CD4-positive, alpha-beta memory T cell (primary cell): ENCODE data around the gene PRPF4. TPM values are rescaled to one million over a fixed set of nuclear protein-coding genes. Genes with fewer than 3 reads are reported as not detected.
"Not testable (repeated sequence)": the region's sequence is repeated elsewhere in the genome, so short reads cannot be mapped to it uniquely, and the experiment has no call there.

Experiments used
- CTCF ChIA-PET: fragments of 350-600 bp; sonication (Branson Sonifier 250); formaldehyde crosslinking; loops from one replicate; lab custom pipeline; 2021; ENCODE audit warnings: inconsistent platforms; ENCODE audit not compliant: partially characterized antibody; lab: Charles Lee
- POLR2A ChIA-PET: fragments of 350-600 bp; sonication (Branson Sonifier 250); formaldehyde crosslinking; loops from one replicate; lab custom pipeline; 2021; ENCODE audit not compliant: partially characterized antibody; lab: Charles Lee
- DNase-seq, 5 donors: peaks; one replicate each; pipeline versions ENCODE4 v3.0.0 to v3.0.0-alpha.2; 2020 to 2022; ENCODE audit warnings: mixed read lengths in 1 of 5
- H3K27ac ChIP-seq: one replicate; pipeline ENCODE4 v1.7.0; 2013; ENCODE audit warnings: low read depth, low read length
- H3K27me3 ChIP-seq: 2 replicates; pipeline ENCODE4 v1.7.0; 2013; ENCODE audit warnings: mild to moderate bottlenecking, low read length, moderate library complexity; ENCODE audit not compliant: insufficient read depth
- H3K36me3 ChIP-seq: 2 replicates; pipeline ENCODE4 v1.7.0; 2013; ENCODE audit warnings: mild to moderate bottlenecking, low read length, moderate library complexity; ENCODE audit not compliant: insufficient read depth
- H3K4me1 ChIP-seq: 2 replicates; pipeline ENCODE4 v1.7.0; 2013; ENCODE audit warnings: mild to moderate bottlenecking, low read length, moderate library complexity; ENCODE audit not compliant: insufficient read depth
- H3K4me3 ChIP-seq, 2 donors: one replicate each; pipeline ENCODE4 v1.7.0; 2013; ENCODE audit warnings: low read length in 2 of 2, mild to moderate bottlenecking in 1 of 2
- H3K9me3 ChIP-seq, 2 donors: one replicate each; pipeline ENCODE4 v1.7.0; 2013; ENCODE audit warnings: low read length in 2 of 2, control low read depth in 1 of 2; ENCODE audit not compliant: control insufficient read depth in 1 of 2
- H3K27ac Mint-ChIP-seq, 7 donors: one replicate each; pipeline ENCODE4 v1.8.0; 2020 to 2021; ENCODE audit warnings: mixed read lengths in 7 of 7, mild to moderate bottlenecking in 6 of 7, inconsistent platforms in 3 of 7, moderate library complexity in 3 of 7
- H3K27me3 Mint-ChIP-seq, 2 donors: one replicate each; pipeline ENCODE4 v1.8.0; 2020 to 2021; ENCODE audit warnings: mixed read lengths in 2 of 2
- H3K36me3 Mint-ChIP-seq, 2 donors: one replicate each; pipeline ENCODE4 v1.8.0; 2020 to 2021; ENCODE audit warnings: mixed read lengths in 2 of 2, inconsistent platforms in 1 of 2, mild to moderate bottlenecking in 1 of 2
- H3K4me1 Mint-ChIP-seq, 4 donors: one replicate each; pipeline ENCODE4 v1.8.0; 2020 to 2021; ENCODE audit warnings: mixed read lengths in 4 of 4, mild to moderate bottlenecking in 1 of 4
- H3K4me3 Mint-ChIP-seq, 8 donors: one replicate each; pipeline ENCODE4 v1.8.0; 2020 to 2021; ENCODE audit warnings: mixed read lengths in 8 of 8, mild to moderate bottlenecking in 7 of 8, moderate library complexity in 6 of 8, inconsistent platforms in 3 of 8
- H3K9me3 Mint-ChIP-seq, 8 donors: one replicate each; pipeline ENCODE4 v1.8.0; 2020 to 2021; ENCODE audit warnings: mixed read lengths in 8 of 8, mild to moderate bottlenecking in 5 of 8, inconsistent platforms in 3 of 8, moderate library complexity in 1 of 8
- intact Hi-C: fragments of 100-400 bp; cut with micrococcal nuclease; formaldehyde crosslinking; loops from one replicate; pipeline ENCODE4 v1.15.1; 2023
- polyA plus RNA-seq, 2 donors: library from polyadenylated mRNA; unstranded; fragments of 300-500 nt; fragmentation: Illumina TruSeq; gene quantifications; one replicate each; pipeline ENCODE4 v1.2.3, GENCODE V29; 2021
- total RNA-seq, 2 experiments: library from RNA; stranded (reverse); gene quantifications; one replicate each; pipeline ENCODE4 v1.2.3, GENCODE V29; 2021

PRPF4 gene
- total and polyA plus RNA-seq, 4 experiments from 2014 or later, result 19.2 to 25.7 (median 21.9) TPM

- ChIA-PET POLR2A (no interaction called here), CTCF (no interaction called here)
- no peaks in the 10 kb centered on the region for H3K9me3 Mint-ChIP-seq
- Histone ChIP-seq H3K36me3 (peaks cover 62% of the 10 kb centered on the region), H3K27ac (no peak overlapping the region), H3K4me3 (no peak overlapping the region), H3K4me1 (peaks cover 8% of the 10 kb centered on the region), H3K27me3 (no peaks in the 10 kb centered on the region), H3K9me3 (no peaks in the 10 kb centered on the region)
- no peaks in the 10 kb centered on the region for H3K27me3 Mint-ChIP-seq
- peaks cover 15 to 18% (median 16%) of the 10 kb centered on the region in 4 donors for H3K4me1 Mint-ChIP-seq
- intact Hi-C loops, result no loop called here
- H3K36me3 Mint-ChIP-seq, result peaks cover 63 to 70% of the 10 kb centered on the region in 2 donors
- H3K4me3 Mint-ChIP-seq, result no peak overlapping the region
- peak overlapping the region in 4 of 7 donors; percentile 15 to 85 (median 68) for H3K27ac Mint-ChIP-seq
- no peak for DNase-seq
These were observed 5.9 kb downstream of the PRPF4 start for GRCh38 chr9:113281356-113281755.

DNA sequence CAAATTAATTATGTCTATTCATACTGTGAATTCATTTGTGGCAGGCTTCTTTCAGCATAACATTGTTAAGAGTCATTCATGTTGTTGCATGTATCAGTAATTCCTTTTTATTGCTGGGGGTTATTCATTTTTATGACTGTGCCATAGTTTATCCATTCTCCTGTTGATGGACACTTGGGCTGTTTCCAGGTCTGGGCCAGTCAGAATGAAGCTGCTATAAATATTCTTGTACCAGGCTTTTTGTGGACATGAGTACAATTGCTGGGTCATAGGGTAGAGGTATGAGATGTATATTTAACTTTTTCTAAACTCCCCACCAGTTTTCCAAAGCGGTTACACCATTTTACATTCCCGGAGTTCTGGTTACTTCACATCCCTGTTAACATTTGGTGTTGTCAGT lies 13.6 kb downstream of the PRPF4 start:
- no peaks in the 10 kb centered on the region for H3K9me3 Mint-ChIP-seq
- no peak for DNase-seq
- no peaks in the 10 kb centered on the region for H3K4me1 ChIP-seq
- H3K27me3 Mint-ChIP-seq, result no peaks in the 10 kb centered on the region
- H3K27ac ChIP-seq, result no peak overlapping the region
- H3K4me3 ChIP-seq, result no peak overlapping the region
- peaks cover 0 to 2% (median 0%) of the 10 kb centered on the region in 4 donors for H3K4me1 Mint-ChIP-seq
- H3K9me3 ChIP-seq, result no peaks in the 10 kb centered on the region
- H3K4me3 Mint-ChIP-seq, result no peak overlapping the region
- POLR2A ChIA-PET, result no interaction called here
- H3K27me3 ChIP-seq, result no peaks in the 10 kb centered on the region
- H3K36me3 Mint-ChIP-seq, result peaks cover 64 to 80% of the 10 kb centered on the region in 2 donors
- intact Hi-C loops, result no loop called here
- peaks cover 78% of the 10 kb centered on the region for H3K36me3 ChIP-seq
- H3K27ac Mint-ChIP-seq, result peak overlapping the region in 1 of 7 donors; percentile 3
- CTCF ChIA-PET, result interaction anchor here (1.6 kb wide), 1 partner anchor 157 kb away, joined by 3 read pairs; no protein-coding TSS in a partner anchor

GRCh38 chr9:113290052-113290607 lies 14.7 kb downstream of the PRPF4 start:
- no peaks in the 10 kb centered on the region for H3K27me3 Mint-ChIP-seq
- intact Hi-C loops, result no loop called here
- DNase-seq, result no peak
- CTCF ChIA-PET, result interaction anchor here (1.6 kb wide), 1 partner anchor 156 kb away, joined by 3 read pairs; no protein-coding TSS in a partner anchor
- no peak overlapping the region for H3K27ac Mint-ChIP-seq
- H3K36me3 Mint-ChIP-seq, result peaks cover 56 to 70% of the 10 kb centered on the region in 2 donors
- H3K4me3 Mint-ChIP-seq, result no peak overlapping the region
- H3K27ac ChIP-seq, result no peak overlapping the region
- H3K4me1 Mint-ChIP-seq, result no peaks in the 10 kb centered on the region
- no peaks in the 10 kb centered on the region for H3K4me1 ChIP-seq
- peaks cover 68% of the 10 kb centered on the region for H3K36me3 ChIP-seq
- H3K4me3 ChIP-seq, result no peak overlapping the region
- peaks cover 0 to 3% (median 0%) of the 10 kb centered on the region in 8 donors for H3K9me3 Mint-ChIP-seq
- no peaks in the 10 kb centered on the region for H3K9me3 ChIP-seq
- POLR2A ChIA-PET, result no interaction called here
- H3K27me3 ChIP-seq, result no peaks in the 10 kb centered on the region

DNA sequence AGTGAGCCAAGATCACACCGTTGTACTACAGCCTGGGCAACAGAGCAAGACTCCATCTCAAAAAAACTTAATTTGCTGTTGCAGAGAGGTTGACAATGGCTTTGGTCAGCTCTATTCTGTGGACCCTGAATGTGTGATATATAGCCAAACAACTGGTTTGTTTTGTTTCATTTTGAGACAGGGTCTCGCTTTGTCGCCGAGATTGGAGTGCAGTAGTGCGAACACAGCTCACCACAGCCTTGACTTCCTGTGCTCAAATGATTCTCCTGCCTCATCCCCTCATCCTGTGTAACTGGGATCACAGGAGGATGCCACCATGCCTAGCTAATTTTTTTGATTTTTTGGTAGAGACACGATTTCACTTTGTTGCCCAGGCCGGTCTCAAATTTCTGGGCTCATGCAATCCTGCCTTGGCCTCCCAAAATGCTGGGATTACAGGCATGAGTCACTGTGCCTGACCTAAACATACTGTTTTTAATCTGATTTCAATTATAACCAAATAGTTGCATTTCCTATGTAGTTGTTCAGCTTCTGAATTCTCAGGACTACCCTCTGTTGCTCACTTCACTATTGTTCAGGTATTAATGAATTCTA lies 17.9 kb downstream of the PRPF4 start:
- POLR2A ChIA-PET, result no interaction called here
- H3K27ac Mint-ChIP-seq, result peak overlapping the region in 4 of 7 donors; percentile 11 to 64 (median 18)

DNA sequence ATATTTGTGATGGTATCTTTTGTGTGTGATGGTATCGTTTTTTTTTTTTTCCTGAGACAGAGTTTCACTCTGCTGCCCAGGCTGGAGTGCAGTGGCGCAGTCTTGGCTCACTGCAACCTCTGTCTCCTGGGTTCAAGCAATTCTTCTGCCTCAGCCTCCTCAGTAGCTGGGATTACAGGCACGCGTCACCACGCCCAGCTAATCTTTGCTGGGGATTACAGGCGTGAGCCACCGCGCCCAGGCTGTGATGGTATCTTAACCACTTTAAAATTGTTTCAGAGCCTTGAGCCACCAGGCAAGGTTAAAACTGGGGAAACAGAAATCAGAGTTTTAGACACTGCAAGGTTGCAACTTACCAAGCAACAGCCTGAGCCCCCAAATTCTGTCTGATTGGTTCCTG lies 20.8 kb downstream of the PRPF4 start:
- H3K36me3 Mint-ChIP-seq, result peaks cover 12 to 25% of the 10 kb centered on the region in 2 donors
- H3K4me1 Mint-ChIP-seq, H3K27me3 Mint-ChIP-seq, H3K27ac ChIP-seq, H3K27me3 ChIP-seq, H3K4me3 ChIP-seq, H3K4me3 Mint-ChIP-seq, DNase-seq, H3K9me3 ChIP-seq, intact Hi-C loops, POLR2A ChIA-PET, H3K27ac Mint-ChIP-seq, H3K4me1 ChIP-seq, H3K9me3 Mint-ChIP-seq: not testable (repeated sequence)
- peaks cover 15% of the 10 kb centered on the region for H3K36me3 ChIP-seq
- CTCF ChIA-PET, result interaction anchor here (0.7 to 1.2 kb wide), 2 partner anchors 54 to 97 kb away, joined by 3 to 5 read pairs; no protein-coding TSS in a partner anchor

More for the DNA sequence above, 17.9 kb downstream of the PRPF4 start:
- H3K27me3 ChIP-seq, result no peaks in the 10 kb centered on the region
- CTCF ChIA-PET, result interaction anchor here (1.0 kb wide), 1 partner anchor 365 kb away, joined by 3 read pairs; no protein-coding TSS in a partner anchor
- Mint-ChIP-seq H3K36me3 (peaks cover 35 to 49% of the 10 kb centered on the region in 2 donors), H3K4me1 (no peaks in the 10 kb centered on the region), H3K27me3 (no peaks in the 10 kb centered on the region), H3K9me3 (peaks cover 0 to 3% (median 0%) of the 10 kb centered on the region in 8 donors), H3K4me3 (no peak overlapping the region)
- peaks cover 41% of the 10 kb centered on the region for H3K36me3 ChIP-seq
- intact Hi-C loops, result no loop called here
- H3K4me1 ChIP-seq, result no peaks in the 10 kb centered on the region
- no peak for DNase-seq
- no peaks in the 10 kb centered on the region for H3K9me3 ChIP-seq
- no peak overlapping the region for H3K4me3 ChIP-seq
- no peak overlapping the region for H3K27ac ChIP-seq

DNA sequence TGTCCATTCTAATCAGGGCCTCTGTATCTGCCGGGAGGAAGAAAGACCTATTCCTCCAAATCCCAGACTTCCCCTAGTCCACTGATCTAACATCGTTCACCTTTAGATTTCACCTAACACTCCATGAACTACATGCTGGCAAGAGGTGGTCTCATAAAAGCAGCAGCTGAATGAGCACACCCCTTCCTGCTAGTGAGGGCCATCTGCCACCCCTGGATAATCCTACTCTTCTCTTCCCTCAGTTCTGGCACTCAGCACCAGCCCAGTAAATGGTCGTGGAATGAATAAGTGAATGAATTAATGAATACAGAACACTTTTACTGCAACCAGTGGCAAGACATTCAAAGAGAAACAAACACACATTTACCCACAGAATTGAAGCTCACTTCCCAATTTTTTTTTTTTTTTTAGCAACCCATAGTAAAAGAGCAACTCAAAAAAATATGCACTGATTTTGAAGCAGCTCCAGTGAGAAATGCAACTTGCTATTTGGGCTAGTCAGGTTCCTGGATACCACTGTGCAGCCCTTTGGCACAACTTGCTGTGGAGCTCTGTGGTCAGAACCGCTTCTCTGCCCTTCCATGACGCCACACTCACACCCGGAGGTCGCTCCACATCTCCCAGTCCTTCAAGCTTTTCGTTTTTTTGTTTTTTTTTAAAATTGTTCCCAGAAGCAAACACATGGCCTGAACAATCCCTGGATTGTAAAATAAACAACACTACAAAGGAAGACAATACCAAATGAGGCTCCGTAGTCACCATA lies 21.5 kb downstream of the PRPF4 start:
- POLR2A ChIA-PET, result no interaction called here
- H3K4me3 ChIP-seq, result no peak overlapping the region
- no peaks in the 10 kb centered on the region for H3K27me3 ChIP-seq
- Mint-ChIP-seq H3K27ac (peak overlapping the region in 2 of 7 donors; percentile 29 to 79), H3K36me3 (peaks cover 5 to 19% of the 10 kb centered on the region in 2 donors), H3K27me3 (no peaks in the 10 kb centered on the region), H3K4me1 (no peaks in the 10 kb centered on the region), H3K4me3 (no peak overlapping the region), H3K9me3 (peaks cover 0 to 5% (median 0%) of the 10 kb centered on the region in 8 donors)
- no peaks in the 10 kb centered on the region for H3K4me1 ChIP-seq
- no peak overlapping the region for H3K27ac ChIP-seq
- DNase-seq, result no peak
- H3K9me3 ChIP-seq, result no peaks in the 10 kb centered on the region
- intact Hi-C loops, result no loop called here
- CTCF ChIA-PET, result no interaction called here
- H3K36me3 ChIP-seq, result peaks cover 8% of the 10 kb centered on the region

DNA sequence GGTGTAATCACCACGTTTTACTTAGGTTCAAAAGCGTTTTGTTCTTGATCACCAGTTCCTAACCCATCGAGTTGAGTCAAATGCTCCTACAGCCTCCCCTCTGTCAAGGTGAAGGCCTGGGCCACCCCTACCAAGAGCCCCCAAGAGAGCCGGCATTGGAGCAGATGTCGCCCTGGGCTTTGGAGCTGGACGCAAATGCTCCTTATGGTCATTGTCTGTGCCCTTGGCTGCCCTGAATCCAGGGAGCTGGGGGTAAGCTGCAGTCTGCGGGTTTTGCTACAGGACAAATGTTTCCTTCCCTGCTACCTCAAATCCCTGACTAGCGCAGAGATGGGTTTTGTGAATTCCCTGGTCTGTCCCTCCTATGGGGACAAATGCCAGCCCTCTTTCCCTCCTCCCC lies 22.9 kb downstream of the PRPF4 start:
- intact Hi-C loops, result no loop called here
- peaks cover 4 to 6% of the 10 kb centered on the region in 2 donors for H3K27me3 Mint-ChIP-seq
- Histone ChIP-seq H3K9me3 (no peaks in the 10 kb centered on the region), H3K27ac (no peak overlapping the region), H3K36me3 (no peaks in the 10 kb centered on the region), H3K4me1 (no peaks in the 10 kb centered on the region), H3K27me3 (no peaks in the 10 kb centered on the region), H3K4me3 (no peak overlapping the region)
- H3K4me3 Mint-ChIP-seq, result no peak overlapping the region
- peaks cover 0 to 6% of the 10 kb centered on the region in 2 donors for H3K36me3 Mint-ChIP-seq
- CTCF ChIA-PET, result no interaction called here
- H3K4me1 Mint-ChIP-seq, result peaks cover 0 to 1% (median 0%) of the 10 kb centered on the region in 4 donors
- DNase-seq, result no peak
- peaks cover 0 to 5% (median 0%) of the 10 kb centered on the region in 8 donors for H3K9me3 Mint-ChIP-seq
- H3K27ac Mint-ChIP-seq, result no peak overlapping the region
- POLR2A ChIA-PET, result no interaction called here
